PFSK-1 (cell line): ENCODE measurements around the gene FOXC1.

Experiments
- FOXP2 ChIP-seq: optimal IDR thresholded peaks from 2 replicates; pipeline ENCODE3; 2011; ENCODE audit warnings: borderline replicate concordance, control low read depth, inconsistent platforms; ENCODE audit not compliant: insufficient read depth; ENCODE audit errors: extremely low read length, extremely low read depth
- POLR2AphosphoS5 ChIP-seq: IDR thresholded peaks from 2 replicates; pipeline ENCODE4 v1.6.1; 2012; ENCODE audit warnings: low read depth, mild to moderate bottlenecking, control low read depth, low read length, moderate library complexity
- REST ChIP-seq, 2 experiments: IDR thresholded peaks; 2 replicates each; pipeline versions ENCODE4 v1.6.1 to v1.8.0; 2011 to 2012; ENCODE audit warnings: low read depth in 2 of 2, low read length in 2 of 2, control low read depth in 1 of 2, inconsistent platforms in 1 of 2, mild to moderate bottlenecking in 1 of 2, moderate library complexity in 1 of 2; ENCODE audit not compliant: insufficient read depth in 1 of 2
- SIN3A ChIP-seq: IDR thresholded peaks from 2 replicates; pipeline ENCODE4 v1.6.1; 2012; ENCODE audit warnings: mild to moderate bottlenecking, low read length, moderate library complexity, borderline replicate concordance; ENCODE audit not compliant: insufficient read depth
- TAF1 ChIP-seq: IDR thresholded peaks from 2 replicates; pipeline ENCODE4 v1.6.1; 2012; ENCODE audit warnings: low read length, control low read depth, borderline replicate concordance; ENCODE audit not compliant: insufficient read depth

- TF ChIP-seq SIN3A: no peak
- no peak for TF ChIP-seq POLR2AphosphoS5
- no peak for TF ChIP-seq TAF1
- TF ChIP-seq REST (IDR thresholded peaks at IDR 0.05; ENCODE audit: insufficient read depth in 1 of 2, low read depth in 2 of 2, low read length in 2 of 2): no peak
- TF ChIP-seq FOXP2: no peak
Measured at GRCh38 chr6:1606780-1607515, 2.8 kb upstream of the FOXC1 start.
